HG03565 (cell line): ENCODE measurements around the gene VSIG8.

Experiments
- ATAC-seq: cut with Tn5 transposase; IDR thresholded peaks from one replicate; pipeline ENCODE4 v1.9.1; 2021; ENCODE audit warnings: mild to moderate bottlenecking, moderate library complexity; ENCODE audit not compliant: unreplicated experiment

The VSIG8 gene

DNA sequence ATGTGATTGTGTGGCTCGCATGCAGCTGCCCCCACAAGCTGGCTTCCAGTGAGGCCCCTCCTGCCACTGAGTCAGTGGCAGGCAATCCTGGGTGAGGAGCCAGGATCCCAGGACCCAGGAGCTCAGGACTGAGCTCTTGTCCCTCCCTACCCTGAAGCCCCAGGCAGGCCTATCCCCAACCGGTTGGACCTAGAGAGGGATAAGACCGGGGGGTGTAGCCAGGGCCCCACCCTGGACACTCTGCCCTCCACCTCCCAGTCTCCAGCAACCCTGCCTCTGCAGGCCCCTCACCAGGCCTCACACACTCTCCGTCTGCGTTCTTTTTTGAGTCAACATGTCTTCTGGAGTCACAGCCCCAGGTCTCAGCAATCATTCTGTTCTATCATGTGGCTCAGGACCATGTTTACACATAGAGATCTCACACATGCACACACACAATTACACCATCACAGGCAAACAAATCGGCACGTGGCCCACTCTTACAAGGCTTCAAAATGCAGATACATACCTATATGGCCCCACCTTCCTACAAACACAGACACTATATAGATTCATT lies 2.6 kb downstream of the VSIG8 start:
- no peak for ATAC-seq

DNA sequence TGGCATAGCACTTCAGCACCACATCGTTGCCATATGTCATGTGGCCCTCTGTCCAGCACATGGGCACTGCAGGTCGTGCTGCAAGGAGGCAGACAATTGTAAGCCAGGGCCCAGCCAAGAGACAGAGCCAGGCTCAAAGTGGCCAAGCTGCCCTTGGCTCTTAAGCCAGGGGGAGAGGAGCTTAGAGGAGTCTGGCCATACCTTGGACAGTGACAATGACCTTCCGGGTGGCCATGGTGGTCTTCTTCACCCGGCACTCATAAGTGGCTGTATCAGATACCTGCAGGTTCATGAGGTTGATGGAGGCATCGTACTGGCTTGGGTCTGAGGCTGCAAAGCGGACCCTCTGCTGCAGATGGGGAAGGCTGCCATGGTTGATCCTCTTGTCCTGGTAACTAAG lies 4.6 kb downstream of the VSIG8 start:
- no peak for ATAC-seq

DNA sequence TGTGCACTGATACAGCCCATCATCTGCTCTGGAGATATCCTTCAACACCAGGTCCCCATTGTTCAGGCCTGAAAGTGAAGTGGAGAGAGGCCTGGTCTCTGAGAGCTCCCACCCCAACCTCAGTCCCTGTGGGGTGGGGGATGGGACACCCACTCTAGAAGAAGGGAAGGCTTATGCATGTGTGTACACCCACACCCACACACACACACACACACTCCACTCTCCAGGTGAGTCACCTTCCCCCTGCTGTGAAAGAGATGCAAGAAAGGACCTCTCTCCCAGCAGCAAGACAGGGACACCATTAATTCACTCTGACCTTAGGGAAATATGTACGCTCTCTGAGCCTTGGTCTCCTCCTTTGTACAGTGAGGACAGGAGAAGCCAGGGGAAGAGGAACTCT lies 5.9 kb downstream of the VSIG8 start:
- no peak for ATAC-seq

DNA sequence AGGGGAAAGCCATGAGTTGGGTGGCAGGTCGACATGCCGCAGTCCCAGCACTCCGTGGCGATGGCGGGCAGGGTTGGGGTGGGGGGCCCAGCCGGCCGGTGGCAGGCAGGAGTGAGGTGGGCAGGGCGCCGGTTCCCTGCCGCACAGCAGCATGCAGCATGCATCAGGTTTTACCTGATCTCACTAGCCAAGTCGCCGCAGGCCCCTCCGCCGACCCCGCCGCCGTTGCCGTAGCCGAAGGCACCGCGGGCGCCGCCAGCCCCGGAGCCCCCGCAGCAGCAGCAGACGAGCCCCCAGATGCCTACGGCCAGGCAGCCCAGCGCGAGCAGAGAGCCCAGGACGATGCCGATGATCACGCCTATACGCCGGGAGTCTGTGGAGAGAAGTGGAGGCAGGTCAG lies 6.7 kb downstream of the VSIG8 start:
- no peak for ATAC-seq

DNA sequence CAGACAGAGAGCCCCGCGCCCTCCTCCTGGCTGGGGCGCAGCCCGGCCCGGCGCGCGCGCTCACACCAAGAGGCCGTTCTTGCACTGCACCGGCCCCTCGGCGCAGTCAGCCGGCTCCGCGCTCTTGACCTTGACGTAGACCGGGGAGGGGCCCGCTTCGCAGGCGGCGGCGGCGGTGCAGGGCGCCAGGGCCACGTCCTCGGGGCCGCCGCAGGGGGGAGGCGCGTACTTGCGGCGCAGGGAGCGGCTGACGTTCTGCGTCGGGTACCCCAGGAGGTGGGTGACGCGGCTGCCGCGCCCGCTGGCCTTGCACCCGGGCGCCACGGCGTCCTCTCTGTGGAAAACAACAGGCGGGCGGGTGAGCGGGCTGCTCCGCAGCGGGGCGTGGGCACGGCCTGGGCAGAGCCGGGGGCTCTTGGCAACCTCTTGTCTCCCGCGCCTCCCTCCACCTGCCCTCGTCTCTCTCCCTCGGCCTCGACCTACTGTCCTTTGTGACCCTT lies 7.7 kb downstream of the VSIG8 start:
- peak; percentile 72 for ATAC-seq

- no peak for ATAC-seq
Observed at GRCh38 chr1:159854116-159854692, 8.3 kb downstream of the VSIG8 start.

- no peak for ATAC-seq
Observed at GRCh38 chr1:159853417-159854115, 8.9 kb downstream of the VSIG8 start.

DNA sequence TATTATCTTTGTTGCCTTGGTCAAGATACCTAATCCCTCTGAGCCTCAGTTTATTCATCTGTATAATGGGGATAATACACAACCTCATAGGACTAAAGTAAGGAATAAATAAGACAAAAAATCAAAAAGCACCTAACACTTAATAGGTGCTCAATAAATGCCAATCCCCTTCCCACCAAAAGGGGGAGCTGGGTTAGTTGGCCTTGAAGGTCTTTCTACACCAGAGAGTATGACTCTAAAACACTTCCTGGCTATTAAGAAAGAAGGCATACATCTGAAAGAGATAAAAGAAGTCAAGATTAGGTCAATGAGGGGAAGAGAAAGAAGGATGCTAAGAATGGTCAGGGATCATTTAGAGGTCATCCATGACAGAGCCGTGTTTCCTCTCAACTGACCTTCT lies 11.1 kb downstream of the VSIG8 start:
- ATAC-seq, result no peak

DNA sequence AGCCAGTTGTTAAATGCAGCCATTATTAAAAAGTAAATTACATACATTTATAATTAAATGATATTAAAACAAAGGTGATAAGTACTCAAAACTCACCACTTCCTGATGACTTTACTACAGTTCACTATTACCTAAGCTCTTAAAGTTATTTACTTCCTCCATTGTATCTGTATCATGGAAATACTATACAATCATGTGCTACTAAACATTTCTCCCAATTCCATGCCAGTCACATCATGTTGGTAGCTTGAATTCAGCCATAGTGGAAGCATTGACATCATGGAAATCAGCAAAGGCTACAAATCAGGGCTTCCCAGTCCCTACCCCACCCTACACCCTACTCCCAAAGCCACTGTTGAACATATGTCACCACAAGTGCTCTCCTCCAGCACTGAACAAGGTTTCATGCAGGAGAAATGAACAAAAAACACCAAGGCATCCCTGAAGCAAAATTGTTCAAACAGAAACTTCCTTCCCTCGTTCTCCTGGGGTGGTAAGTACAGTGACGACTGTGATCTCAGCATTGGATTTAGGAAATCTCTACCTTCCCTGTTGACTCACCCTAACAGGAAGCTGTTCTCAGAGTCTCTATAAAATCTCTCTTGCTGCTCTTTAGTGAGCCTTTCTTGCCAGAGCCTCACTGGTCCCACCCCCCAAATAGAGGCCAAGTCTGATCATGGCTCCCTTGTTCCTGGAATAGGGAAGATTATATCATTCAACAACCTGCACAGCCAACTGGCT lies 12.7 kb downstream of the VSIG8 start:
- no peak for ATAC-seq

DNA sequence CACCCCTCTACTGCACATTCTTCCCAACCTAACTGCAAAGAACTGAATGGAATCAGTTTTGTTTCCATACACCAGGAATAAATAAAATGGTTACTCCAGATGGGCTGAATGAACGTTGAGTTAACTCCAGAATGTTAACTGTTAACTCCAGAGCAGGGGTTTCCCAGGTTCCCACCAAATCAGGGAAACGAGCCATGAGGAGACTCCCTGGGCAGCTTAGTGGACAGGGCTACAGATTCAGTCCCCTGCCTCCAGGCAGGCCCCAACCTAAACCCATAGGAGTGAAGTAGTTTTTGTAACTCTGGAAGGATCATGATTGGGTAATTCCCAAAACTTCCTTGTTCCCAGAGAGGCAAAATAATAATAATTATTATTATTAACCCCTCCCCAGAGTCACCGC lies 14.1 kb downstream of the VSIG8 start:
- ATAC-seq, result no peak

DNA sequence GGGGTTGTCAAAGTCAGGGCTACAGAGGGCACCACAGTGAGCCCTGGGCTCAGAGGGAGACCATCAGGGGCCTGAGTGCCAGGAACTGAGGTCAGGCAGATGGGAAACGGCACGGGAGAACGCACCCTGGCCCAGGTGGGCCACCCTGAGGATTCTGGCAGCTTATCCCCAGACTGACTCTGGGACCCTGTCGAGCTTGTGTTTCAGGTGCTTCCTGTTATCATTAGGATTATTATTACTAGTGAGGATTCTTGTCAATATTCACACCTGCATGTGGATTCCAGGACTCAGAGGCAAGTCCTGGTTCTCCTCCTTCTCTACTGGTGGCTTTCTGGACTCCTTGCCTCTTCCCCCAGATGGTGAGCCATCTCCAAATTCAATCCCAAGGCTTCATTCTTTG lies 15.2 kb downstream of the VSIG8 start:
- ATAC-seq, result no peak

DNA sequence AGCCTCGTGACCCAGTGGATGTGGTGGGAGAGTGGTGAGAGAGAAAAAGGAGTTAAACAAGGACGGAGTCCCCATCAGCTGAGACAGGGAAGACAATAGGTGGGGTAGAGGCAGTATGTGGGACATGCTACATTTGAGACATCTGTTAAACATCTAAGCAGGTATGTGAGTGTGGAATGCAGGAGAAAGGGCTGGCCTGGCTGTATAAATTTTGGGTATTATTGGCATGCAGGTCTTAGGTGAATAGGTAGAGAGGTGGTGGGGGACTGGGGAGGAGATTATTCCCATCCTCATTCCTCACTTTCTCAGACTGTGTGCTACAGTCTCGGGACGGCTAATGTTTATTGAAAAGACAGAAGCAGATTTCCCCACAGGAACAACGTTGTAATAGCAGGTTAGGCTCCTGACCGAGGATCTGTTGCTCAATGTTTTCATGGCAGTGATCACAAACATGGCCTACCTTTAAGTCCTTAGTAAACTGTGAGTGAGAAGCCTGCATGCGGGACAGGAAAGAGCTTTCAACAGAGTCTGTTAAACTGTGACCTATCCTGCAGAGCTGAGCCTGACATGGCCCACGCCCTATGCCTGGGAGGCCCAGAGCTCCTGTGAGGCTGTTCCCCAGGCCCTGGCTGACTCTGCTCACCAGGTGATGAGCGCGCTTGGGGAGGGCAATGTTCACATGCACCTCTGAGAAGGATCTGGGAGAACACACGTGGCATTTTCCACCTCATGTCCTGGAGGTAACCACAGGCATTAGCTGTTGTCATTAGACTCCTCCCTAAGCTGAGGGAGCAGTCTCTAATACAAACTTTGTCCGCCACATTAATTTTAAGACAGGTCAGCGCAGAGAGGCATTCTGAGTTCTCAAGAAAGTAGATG lies 16.5 kb downstream of the VSIG8 start:
- ATAC-seq, result no peak

DNA sequence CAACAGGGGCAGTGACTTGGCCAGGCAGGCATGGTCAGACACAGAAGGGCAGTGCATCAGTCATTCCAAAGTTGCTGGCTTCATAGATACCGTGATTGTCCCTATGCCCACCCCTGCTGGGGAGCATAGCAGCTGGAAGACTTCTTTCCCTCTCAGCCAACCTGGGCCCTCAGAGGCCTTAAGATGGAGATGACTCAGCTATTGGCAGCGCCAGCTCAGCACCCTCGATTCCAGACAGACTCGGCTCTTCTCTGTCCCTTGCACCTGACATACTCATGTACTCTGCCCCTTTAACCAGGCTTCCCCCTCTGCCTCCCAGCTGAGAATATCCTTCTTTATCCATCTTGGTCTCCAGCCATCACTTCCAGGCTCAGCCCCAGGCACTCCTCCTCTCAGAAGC lies 19.0 kb downstream of the VSIG8 start:
- ATAC-seq, result no peak

- ATAC-seq, result no peak
Observed at GRCh38 chr1:159841749-159842148, 20.7 kb downstream of the VSIG8 start.

DNA sequence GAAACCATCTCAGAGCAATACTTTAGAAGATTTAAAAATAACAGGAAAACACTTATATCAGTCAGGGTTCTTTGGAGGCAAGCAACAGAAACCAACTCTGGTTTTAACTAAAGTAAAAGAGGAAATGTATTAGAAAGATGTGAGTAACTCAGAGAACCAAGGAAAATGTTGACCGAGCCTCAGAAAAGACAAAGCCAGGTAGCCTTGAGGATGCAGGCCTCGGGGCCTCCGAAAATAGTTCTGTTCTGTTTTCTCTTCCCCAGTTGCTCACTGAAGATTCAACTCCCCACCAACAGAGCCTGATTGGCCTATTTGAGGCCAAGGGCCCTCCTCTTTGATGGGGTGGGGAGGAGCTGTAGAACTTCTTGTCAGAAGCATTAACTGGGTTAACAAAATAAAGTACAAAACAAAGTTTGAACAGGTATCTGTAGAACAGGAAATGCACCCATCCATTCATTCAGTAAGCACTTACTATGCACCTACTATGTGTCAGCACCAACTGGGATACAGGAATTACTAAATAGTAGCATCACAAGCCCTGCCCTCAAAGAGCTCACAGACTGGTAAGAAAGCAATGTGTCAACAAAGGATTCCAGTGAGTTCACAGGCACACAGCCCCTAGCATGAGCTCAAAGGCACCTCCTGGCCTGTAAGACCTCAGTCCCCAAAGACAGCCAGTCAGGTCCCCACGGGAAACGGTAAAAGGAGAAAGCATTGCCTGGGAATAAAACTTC lies 23.2 kb downstream of the VSIG8 start:
- peak; percentile 64 for ATAC-seq

DNA sequence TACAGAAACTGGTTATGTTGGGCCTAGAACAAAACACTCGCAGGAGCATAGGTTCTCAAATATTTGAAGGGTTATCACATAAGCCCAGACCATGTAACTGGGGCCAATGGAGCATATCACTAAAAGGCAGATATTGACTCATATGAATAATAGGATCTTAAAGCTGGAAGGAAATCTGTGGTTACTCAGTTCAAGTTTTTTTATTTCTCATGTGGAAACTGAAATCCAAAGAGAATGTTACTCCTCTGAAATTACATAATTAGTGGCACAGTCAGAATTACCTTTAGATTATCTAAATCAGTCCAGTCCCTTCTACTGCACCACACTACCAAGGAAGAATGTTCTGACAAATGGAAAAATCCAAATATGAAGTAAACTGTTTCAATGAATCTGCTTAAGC lies 23.7 kb downstream of the VSIG8 start:
- ATAC-seq, result peak; percentile 60

DNA sequence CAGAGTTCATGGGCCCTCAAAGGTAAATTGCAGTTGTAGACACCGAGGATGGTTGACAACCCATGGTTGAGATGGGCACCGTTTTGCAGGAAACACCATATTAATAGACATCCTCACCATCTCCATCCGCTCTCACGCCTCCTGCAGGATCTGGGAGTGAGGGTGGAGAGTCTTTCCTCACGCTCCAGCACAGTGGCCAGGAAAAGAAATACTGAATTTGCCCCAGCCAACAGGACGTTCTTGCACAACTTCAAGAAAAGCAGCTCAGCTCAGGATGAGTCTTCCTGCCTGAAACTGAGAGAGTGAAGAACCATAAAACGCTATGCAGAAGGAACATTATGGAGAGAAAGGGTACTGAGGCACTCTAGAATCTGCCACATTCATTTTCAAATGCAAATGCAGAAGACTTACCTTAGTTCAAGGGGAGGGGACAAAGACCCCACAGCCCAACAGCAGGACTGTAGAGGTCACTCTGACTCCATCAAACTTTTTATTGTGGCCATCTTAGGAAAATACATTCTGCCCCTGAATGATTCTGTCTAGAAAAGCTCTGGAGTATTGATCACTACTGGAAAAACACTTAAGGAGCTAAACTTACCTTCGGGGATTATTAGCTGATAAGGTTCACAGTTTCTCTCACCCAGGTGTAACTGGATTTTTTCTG lies 26.5 kb downstream of the VSIG8 start:
- ATAC-seq, result no peak

GRCh38 chr1:159835356-159835755 lies 27.1 kb downstream of the VSIG8 start:
- ATAC-seq, result no peak

DNA sequence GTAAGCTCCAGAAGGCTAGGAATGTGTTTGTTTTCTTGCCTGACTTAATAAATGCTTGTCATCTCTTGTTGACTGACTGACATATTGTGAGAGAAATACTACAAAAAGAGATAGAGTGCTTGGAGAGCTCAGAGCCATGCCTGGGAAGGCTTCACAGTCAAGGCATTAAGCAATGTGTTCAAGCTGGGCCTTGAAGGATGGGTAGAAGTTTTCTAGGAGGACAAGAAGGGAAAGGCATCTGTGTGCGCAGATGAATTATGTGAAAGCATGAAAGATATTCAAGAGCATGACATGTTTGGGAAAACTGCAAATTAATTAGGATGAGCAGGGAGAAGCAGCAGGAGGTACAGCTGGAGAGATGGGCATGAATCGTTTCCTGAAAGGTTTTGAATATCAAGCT lies 30.1 kb downstream of the VSIG8 start:
- no peak for ATAC-seq
